Right cardiac atrium (tissue), 5 donors: ENCODE results near the gene BRPF3. TPM values are rescaled to one million over a fixed set of nuclear protein-coding genes. Genes with fewer than 3 reads are reported as not detected.

Experiments used
- ATAC-seq, 2 donors: fragments of 200-7000 bp; cut with Tn5 transposase; one replicate each; pipeline versions ENCODE4 v1.8.0 to v1.9.1; 2020; ENCODE audit warnings: moderate library complexity in 2 of 2, mild to moderate bottlenecking in 1 of 2
- DNase-seq, 3 donors: peaks; one replicate each; pipeline ENCODE4 v3.0.0-alpha.2; 2020
- H3K27ac ChIP-seq: one replicate; pipeline ENCODE4 v1.5.1; 2013; ENCODE audit warnings: mild to moderate bottlenecking, low read length, control low read depth, moderate library complexity
- H3K27me3 ChIP-seq: one replicate; pipeline ENCODE4 v1.6.1; 2013; ENCODE audit not compliant: control insufficient read depth, insufficient read depth
- H3K4me1 ChIP-seq: one replicate; pipeline ENCODE4 v1.6.1; 2013; ENCODE audit warnings: low read length; ENCODE audit not compliant: control insufficient read depth, insufficient read depth
- H3K4me3 ChIP-seq: one replicate; pipeline ENCODE4 v1.5.1; 2013; ENCODE audit warnings: low read length, control low read depth
- H3K9me3 ChIP-seq: one replicate; pipeline ENCODE4 v1.6.1; 2013; ENCODE audit warnings: low read length; ENCODE audit not compliant: control insufficient read depth
- WGBS: extraction: QIAGEN DNeasy Blood & Tissue Kit; methylation state at CpG from one replicate; pipeline ENCODE4 v1.1.7; 2013; 5-methylcytosine and 5-hydroxymethylcytosine counted together
- intact Hi-C, 4 donors: fragments of 100-400 bp; cut with DNase I; formaldehyde crosslinking; loops; one replicate each; pipeline versions ENCODE4 v1.11.0 to v1.14.0; 2022 to 2023
- long read RNA-seq, 4 donors: library from polyadenylated mRNA; unstranded; transcript quantifications; one replicate each; pipeline ENCODE4 v2.0.0, GENCODE V29; 2020 to 2021
- polyA plus RNA-seq: library from polyadenylated mRNA; stranded (reverse); fragments of 200-250 nt; gene quantifications from one replicate; pipeline ENCODE4 v1.2.3, GENCODE V29; 2013
- total RNA-seq, 4 donors: library from RNA; stranded (reverse); fragmentation: NEBNext Ultra II Directional; extraction: Animal tissue kit (Norgen Biotek cat#: 25700); gene quantifications; one replicate each; pipeline ENCODE4 v1.2.1, GENCODE V29; 2021
- donor health status: healthy with polysubstance abuse.
- donor health status: DM: no; HTN: yes; CAD: no.
- donor health status: DM: no; HTN: no; CAD: no.
- donor health status: DM: no; HTN: yes; CAD: no; lungs with severe emphysema.
- donor health status: DM: yes; HTN: yes; CAD: no.

Gene BRPF3
- total RNA-seq (10 to 100 TPM; 22.1 to 29.8 (median 23.7) TPM), polyA plus RNA-seq (13.8 TPM)
- long read RNA-seq, donor 1, full-length matches to known transcripts = 2 of 39 reads
- long read RNA-seq, donor 1, partial matches to known transcripts = 36 of 39 reads
- long read RNA-seq, donor 1, other reads (novel, unspliced or antisense) = 1 of 39 reads
- long read RNA-seq, donor 2, full-length matches to known transcripts = 1 of 12 reads
- long read RNA-seq, donor 2, partial matches to known transcripts = 11 of 12 reads
- long read RNA-seq, donor 2, other reads (novel, unspliced or antisense) = 0 of 12 reads
- long read RNA-seq, donor 3, partial matches to known transcripts = 42 of 47 reads
- long read RNA-seq, donor 3, other reads (novel, unspliced or antisense) = 5 of 47 reads
- long read RNA-seq, donor 4, full-length matches to known transcripts = 3 of 20 reads
- long read RNA-seq, donor 4, partial matches to known transcripts = 15 of 20 reads
- long read RNA-seq, donor 4, other reads (novel, unspliced or antisense) = 2 of 20 reads

GRCh38 chr6:36196113-36196879 is at the start of gene BRPF3:
TSS of gene BRPF3 (plus strand) at chr6:36196744. CDS start at chr6:36200323, 3,579 bp downstream.
- DNase-seq (peak; percentile 86 to 93 (median 93)), ATAC-seq (peak; percentile 77 to 79)
- H3K4me1 ChIP-seq = peaks cover 6% of the 10 kb centered on the region
- no peaks in the 10 kb centered on the region for H3K27me3 ChIP-seq
- H3K9me3 ChIP-seq = no peaks in the 10 kb centered on the region
- 2% methylated on average over 79 of the region's 79 CpGs for WGBS
- intact Hi-C loops = loop anchor here in 3 of 4 donors (5.0 to 10.0 kb wide), 3 partner anchors 74 to 169 kb away; partner anchors contain the start of gene MAPK14 (in 2 of the 3)
- peak within 1 kb of the TSS; percentile 83 for H3K4me3 ChIP-seq
- H3K27ac ChIP-seq = peak within 1 kb of the TSS; percentile 83

- Histone ChIP-seq H3K4me3 (no peak overlapping the region), H3K27ac (no peak overlapping the region), H3K4me1 (no peaks in the 10 kb centered on the region), H3K27me3 (no peaks in the 10 kb centered on the region), H3K9me3 (no peaks in the 10 kb centered on the region)
- 88% methylated on average over 3 of the region's 3 CpGs for WGBS
- no peak for ATAC-seq
- DNase-seq = no peak
- intact Hi-C loops = no loop called here
These were observed 49.2 kb upstream of the BRPF3 start for GRCh38 chr6:36147294-36147693.

DNA sequence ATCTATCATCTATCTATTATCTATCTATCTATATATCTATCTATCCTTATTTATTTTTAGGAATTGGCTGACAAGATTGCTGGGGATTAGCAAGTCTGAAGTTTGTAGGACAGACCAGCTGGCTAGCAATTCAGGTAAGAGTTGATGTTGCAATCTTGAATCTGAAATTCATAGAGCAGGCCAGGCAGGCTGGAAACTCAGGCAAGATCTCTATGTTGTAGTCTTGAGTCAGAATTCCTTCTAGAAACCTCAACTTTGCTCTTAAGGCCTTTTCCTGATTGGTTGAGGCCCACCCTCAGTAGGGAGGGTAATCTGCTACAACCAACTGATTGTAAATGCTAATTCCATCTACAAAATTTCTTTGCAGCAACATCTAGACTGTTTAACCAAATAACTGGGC is 47.1 kb upstream of the BRPF3 start:
- H3K27ac ChIP-seq = no peak overlapping the region
- no peaks in the 10 kb centered on the region for H3K27me3 ChIP-seq
- H3K9me3 ChIP-seq = no peaks in the 10 kb centered on the region
- H3K4me1 ChIP-seq = no peaks in the 10 kb centered on the region
- H3K4me3 ChIP-seq = no peak overlapping the region
- intact Hi-C loops = no loop called here
- DNase-seq = no peak
- no peak for ATAC-seq

DNA sequence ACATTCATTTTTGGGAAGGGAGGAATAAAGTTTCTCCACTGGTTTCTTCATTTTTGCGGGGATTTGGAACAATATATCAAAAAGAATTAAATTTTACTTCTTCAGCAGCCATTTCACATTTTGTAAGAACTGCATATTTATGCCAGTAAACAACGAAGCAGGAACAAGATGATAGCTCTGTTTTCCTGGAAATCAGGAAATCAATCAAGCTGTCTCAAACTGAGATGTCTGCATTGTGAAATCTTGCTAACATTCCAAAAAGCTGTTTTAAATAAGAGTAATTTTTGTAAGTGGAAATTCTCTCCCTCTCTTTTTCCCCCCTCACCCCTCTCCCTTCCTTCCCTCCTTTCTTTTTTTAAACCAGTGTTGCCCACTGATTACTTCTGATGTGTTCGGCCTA is 46.3 kb upstream of the BRPF3 start:
- intact Hi-C loops = no loop called here
- H3K4me1 ChIP-seq = no peaks in the 10 kb centered on the region
- no peaks in the 10 kb centered on the region for H3K27me3 ChIP-seq
- H3K4me3 ChIP-seq = no peak overlapping the region
- no peaks in the 10 kb centered on the region for H3K9me3 ChIP-seq
- H3K27ac ChIP-seq = no peak overlapping the region
- 56% methylated on average over 3 of the region's 3 CpGs for WGBS
- ATAC-seq = no peak
- no peak for DNase-seq

- WGBS = 96% methylated on average over 2 of the region's 2 CpGs
These were observed 42.3 kb upstream of the BRPF3 start for GRCh38 chr6:36154286-36154685.

DNA sequence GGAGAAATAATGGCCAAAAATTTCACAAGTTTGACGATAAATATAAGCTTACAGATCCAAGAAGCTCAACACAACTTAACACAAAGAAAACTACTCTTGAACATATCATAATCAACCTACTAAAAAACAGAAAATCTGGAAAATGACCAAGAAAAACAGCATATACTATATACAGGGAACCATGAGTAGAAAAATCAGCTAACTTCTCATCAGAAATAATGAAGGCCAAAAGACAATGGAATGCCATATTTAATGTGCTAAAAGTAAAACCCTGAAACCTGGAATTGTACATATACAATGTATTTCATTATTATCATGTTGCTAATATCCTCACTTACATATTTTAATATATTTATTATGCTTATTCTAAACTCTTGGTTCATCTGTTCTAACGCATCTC is 40.9 kb upstream of the BRPF3 start:
- intact Hi-C loops = no loop called here
- 91% methylated on average over 2 of the region's 2 CpGs for WGBS
- ATAC-seq = no peak

More at GRCh38 chr6:36154286-36154685, 42.3 kb upstream of the BRPF3 start:
- Histone ChIP-seq H3K27me3 (no peaks in the 10 kb centered on the region), H3K4me1 (no peaks in the 10 kb centered on the region), H3K27ac (no peak overlapping the region), H3K4me3 (no peak overlapping the region), H3K9me3 (no peaks in the 10 kb centered on the region)
- ATAC-seq (no peak), DNase-seq (no peak)
- intact Hi-C loops = no loop called here

DNA sequence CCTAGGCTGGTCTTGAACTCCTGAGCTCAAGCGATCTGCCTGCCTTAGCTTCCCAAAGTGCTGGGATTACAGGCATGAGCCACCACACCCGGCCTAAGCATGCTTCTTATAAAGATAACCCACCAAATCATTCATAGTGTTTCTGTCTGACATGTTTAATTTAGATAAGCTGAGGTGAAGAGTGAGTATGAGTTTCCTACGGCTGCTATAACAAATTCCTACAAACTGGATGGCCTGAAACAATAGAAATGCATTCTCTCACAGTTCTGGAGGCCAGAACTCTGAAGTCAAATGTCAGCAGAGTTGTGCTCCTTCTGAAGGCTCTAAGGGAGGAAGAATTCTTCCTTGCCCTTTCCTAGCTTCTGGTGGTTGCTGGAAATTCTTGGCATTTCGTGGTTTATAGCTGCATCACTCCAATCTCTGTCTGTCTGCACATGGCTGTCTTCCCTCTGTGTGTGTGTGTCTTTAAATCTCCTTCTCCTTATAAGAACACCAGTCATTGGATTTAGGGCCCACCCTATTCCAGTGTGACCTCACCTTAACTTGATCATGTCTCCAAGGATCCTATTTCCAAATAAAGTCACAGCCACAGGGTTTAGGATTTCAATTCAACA is 36.3 kb upstream of the BRPF3 start:
- Histone ChIP-seq H3K9me3 (no peaks in the 10 kb centered on the region), H3K27ac (no peak overlapping the region), H3K4me3 (no peak overlapping the region), H3K4me1 (no peaks in the 10 kb centered on the region), H3K27me3 (no peaks in the 10 kb centered on the region)
- ATAC-seq (no peak), DNase-seq (no peak)
- WGBS = 83% methylated on average over 4 of the region's 4 CpGs
- intact Hi-C loops = no loop called here

More for the DNA sequence above, 40.9 kb upstream of the BRPF3 start:
- Histone ChIP-seq H3K27me3 (no peaks in the 10 kb centered on the region), H3K4me3 (no peak overlapping the region), H3K9me3 (no peaks in the 10 kb centered on the region), H3K27ac (no peak overlapping the region), H3K4me1 (no peaks in the 10 kb centered on the region)
- no peak for DNase-seq

- no peak for DNase-seq
- WGBS = 93% methylated on average over 2 of the region's 2 CpGs
- ATAC-seq = no peak
- Histone ChIP-seq H3K4me3 (no peak overlapping the region), H3K27me3 (no peaks in the 10 kb centered on the region), H3K9me3 (no peaks in the 10 kb centered on the region), H3K27ac (no peak overlapping the region), H3K4me1 (no peaks in the 10 kb centered on the region)
- intact Hi-C loops = no loop called here
These were observed 27.2 kb upstream of the BRPF3 start for GRCh38 chr6:36169023-36170007.

GRCh38 chr6:36170704-36171103 is 25.8 kb upstream of the BRPF3 start:
- ATAC-seq (no peak), DNase-seq (no peak)
- Histone ChIP-seq H3K4me3 (no peak overlapping the region), H3K9me3 (no peaks in the 10 kb centered on the region), H3K4me1 (no peaks in the 10 kb centered on the region), H3K27ac (no peak overlapping the region), H3K27me3 (no peaks in the 10 kb centered on the region)
- intact Hi-C loops = no loop called here
- WGBS = 98% methylated on average over 2 of the region's 2 CpGs

DNA sequence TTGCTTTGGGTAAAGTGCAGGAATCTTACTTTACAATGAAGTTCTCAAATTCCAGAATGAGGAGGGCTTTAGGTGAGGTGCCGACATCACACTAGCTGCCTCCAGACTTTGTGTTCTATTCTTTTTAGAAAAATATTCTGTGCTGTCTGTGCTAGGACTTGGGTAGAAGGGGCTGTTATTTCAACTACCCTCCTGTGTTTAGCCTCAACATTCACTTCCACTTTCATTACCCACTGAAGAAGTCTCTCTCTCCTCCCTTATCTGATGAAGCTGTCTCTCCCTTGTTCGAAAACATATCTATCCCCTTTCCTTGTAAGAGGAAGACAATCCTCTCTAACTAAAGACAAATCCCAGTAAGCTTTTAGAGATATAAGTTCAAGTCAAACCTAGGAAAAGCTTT is 25.0 kb upstream of the BRPF3 start:
- ATAC-seq = no peak
- Histone ChIP-seq H3K4me3 (no peak overlapping the region), H3K4me1 (no peaks in the 10 kb centered on the region), H3K27ac (no peak overlapping the region), H3K27me3 (no peaks in the 10 kb centered on the region), H3K9me3 (no peaks in the 10 kb centered on the region)
- intact Hi-C loops = no loop called here
- DNase-seq = no peak
- WGBS = 77% methylated on average over 2 of the region's 2 CpGs
